Measurements from ENCODE around the gene PPT2. TPM values are rescaled to one million over a fixed set of nuclear protein-coding genes. Genes with fewer than 3 reads are reported as not detected.

PPT2 gene
- polyA plus RNA-seq, 1 donor = 31.0 TPM

DNA sequence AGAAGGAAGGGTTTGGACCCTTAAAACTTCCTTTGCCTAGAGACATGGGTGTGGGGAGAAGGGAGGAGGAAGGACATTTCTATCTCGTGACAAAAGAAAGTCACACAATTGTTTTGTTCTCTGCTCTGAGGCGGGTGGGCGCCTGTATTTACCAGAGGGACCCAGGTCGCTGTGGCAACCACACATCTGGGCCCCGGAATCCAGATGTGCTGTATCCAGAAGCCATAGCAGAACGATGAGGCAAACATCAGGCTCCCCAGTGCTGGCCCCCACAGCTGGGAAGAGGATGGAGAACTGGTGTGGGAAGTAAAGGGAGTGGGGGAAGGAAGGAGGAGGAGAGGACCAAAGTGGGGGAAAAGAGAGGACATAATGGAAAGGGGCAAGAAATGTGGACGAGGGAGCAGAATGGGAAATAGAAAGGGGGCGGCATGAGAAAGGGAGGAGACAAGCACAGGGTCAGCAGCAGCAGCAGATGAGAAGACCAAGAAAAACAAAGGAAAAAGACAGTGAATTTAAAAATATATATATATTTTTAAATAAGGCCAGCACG, 41.4 kb upstream of the PPT2 start:
- peak overlapping the region; percentile 7 for H3K27ac ChIP-seq (ENCODE audit: low read length)
- H3K36me3 ChIP-seq (ENCODE audit: control insufficient read depth, insufficient read depth, low read length) = peaks cover 23% of the 10 kb centered on the region
- no peak overlapping the region for H3K4me3 ChIP-seq (ENCODE audit: low read length)
- DNase-seq = peak; percentile 43 to 52
- no peaks in the 10 kb centered on the region for H3K9me3 ChIP-seq (ENCODE audit: control insufficient read depth, low read depth, low read length)
- WGBS (ENCODE audit: insufficient coverage, low lambda C conversion rate) = 87% methylated on average over 4 of the region's 9 CpGs
- H3K27me3 ChIP-seq (ENCODE audit: control insufficient read depth, insufficient read depth, low read length) = no peaks in the 10 kb centered on the region
- peaks cover 26% of the 10 kb centered on the region for H3K4me1 ChIP-seq (ENCODE audit: control insufficient read depth, insufficient read depth, low read length)

DNA sequence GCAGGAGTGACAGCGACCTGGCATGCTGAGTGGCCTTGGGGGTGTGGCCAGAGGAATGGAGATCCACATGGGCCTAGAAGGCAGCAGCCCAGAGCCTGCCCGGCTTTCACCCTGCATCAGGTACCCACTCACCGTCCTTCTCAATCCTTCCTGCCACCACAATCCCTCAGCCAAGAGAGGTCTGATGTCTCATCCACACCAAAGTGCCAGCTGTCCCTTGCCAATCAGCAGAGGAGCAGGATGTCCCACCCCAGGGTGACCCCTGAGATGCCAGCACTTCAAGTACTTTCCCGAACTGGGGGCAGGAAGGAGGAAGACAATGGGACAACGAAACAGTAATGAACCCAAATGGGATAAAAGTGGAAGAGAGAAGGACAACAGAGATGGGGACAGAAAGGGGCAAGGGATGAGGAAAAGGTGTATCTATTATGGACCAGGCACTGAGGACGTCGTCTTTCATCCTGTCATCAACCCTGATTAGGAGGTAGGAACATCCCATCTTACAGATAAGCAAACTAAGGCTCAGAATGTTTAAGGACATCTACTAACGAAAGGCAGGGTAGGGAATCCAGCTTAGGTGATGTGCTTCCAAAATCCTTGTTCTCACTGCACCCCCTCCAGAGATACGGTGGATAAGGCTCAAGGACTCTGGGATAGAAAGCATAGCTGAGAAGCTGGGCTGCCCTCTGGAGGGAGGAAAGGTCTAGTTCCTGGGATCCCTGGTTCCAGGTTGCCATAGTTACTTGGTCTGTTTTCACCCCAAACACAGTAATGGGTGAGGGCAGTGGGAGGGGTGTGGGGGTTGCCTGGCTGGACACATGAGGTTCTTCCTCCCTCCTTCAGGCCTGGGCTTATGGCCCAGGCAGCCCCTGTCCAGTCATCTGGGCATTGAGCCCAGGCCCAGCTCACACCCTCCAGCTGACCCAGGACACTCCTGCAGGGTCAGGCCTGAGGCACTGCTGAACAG, 40.3 kb upstream of the PPT2 start:
- WGBS (ENCODE audit: insufficient coverage, low lambda C conversion rate) = 86% methylated on average over 4 of the region's 9 CpGs

DNA sequence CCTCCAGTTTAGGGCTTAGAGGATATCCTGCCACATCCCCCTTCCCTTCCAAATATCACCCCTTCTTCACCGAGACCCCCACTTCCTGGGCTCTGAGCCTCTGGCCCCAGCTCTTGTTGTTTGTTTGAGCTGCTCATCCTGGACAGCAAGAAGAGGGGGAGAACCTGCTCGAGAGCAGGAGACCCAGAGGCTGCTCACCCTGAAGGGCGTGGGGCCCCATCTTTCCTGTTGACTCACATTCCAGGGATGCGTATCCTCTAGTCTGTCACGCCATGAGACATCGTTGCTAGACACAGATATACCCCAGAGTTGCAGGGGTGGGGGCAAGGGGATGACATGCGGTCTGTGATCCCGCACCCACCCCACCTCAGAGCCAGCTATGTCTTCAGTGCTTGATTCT, 39.1 kb upstream of the PPT2 start:
- peaks cover 22% of the 10 kb centered on the region for H3K4me1 ChIP-seq (ENCODE audit: control insufficient read depth, insufficient read depth, low read length)
- DNase-seq = no peak
- no CpG with 5 or more reads among the region's 8 CpGs for WGBS (ENCODE audit: insufficient coverage, low lambda C conversion rate)

More for the DNA sequence above, 40.3 kb upstream of the PPT2 start:
- Histone ChIP-seq H3K36me3 (ENCODE audit: control insufficient read depth, insufficient read depth, low read length) (peaks cover 33% of the 10 kb centered on the region), H3K4me3 (ENCODE audit: low read length) (no peak overlapping the region), H3K4me1 (ENCODE audit: control insufficient read depth, insufficient read depth, low read length) (peaks cover 17% of the 10 kb centered on the region), H3K27me3 (ENCODE audit: control insufficient read depth, insufficient read depth, low read length) (no peaks in the 10 kb centered on the region), H3K27ac (ENCODE audit: low read length) (peak overlapping the region; percentile 5), H3K9me3 (ENCODE audit: control insufficient read depth, low read depth, low read length) (no peaks in the 10 kb centered on the region)
- DNase-seq = peak; percentile 64 to 73

DNA sequence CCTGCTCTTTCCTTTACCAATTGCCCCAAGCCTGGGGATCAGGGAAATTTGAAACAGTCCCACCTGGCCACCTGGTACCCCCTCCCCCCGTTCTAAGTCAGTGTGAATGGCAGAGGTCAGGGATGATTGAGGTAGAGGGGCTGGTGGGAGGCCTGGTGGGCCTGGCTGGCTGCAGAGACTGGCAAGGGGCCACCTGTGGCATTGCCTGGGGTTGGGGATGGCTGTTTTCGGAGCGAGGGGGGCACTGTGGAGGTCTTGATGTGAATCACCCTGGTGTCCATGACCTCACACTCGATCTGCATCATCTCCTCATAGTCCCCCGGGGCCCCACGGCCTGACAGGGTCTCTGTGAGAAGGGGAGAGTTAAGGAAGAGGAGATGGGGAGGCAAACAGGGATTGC, 38.3 kb upstream of the PPT2 start:
- no CpG with 5 or more reads among the region's 6 CpGs for WGBS (ENCODE audit: insufficient coverage, low lambda C conversion rate)

More for the DNA sequence above, 39.1 kb upstream of the PPT2 start:
- no peak overlapping the region for H3K27ac ChIP-seq (ENCODE audit: low read length)
- H3K36me3 ChIP-seq (ENCODE audit: control insufficient read depth, insufficient read depth, low read length) = peaks cover 40% of the 10 kb centered on the region
- H3K27me3 ChIP-seq (ENCODE audit: control insufficient read depth, insufficient read depth, low read length) = no peaks in the 10 kb centered on the region
- H3K9me3 ChIP-seq (ENCODE audit: control insufficient read depth, low read depth, low read length) = no peaks in the 10 kb centered on the region
- no peak overlapping the region for H3K4me3 ChIP-seq (ENCODE audit: low read length)

DNA sequence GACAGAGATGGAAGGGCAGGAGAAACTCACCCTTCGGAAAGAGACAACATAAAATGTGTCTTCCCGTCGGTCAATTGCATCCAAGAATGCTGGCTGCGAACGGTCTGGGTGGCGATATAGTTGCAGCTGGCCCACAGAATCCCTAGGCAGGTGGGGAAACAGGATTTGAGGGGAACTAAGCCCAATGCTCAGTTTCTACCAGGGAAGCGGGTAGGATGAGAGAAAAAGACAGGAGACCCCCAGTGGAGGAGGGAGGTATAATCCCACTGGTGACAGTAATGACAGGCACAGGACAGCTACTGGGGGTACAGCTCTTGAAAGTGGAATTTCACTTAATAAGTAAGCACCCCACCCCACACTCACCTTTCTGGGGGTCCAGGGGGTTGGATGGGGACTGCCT, 37.3 kb upstream of the PPT2 start:
- Histone ChIP-seq H3K36me3 (ENCODE audit: control insufficient read depth, insufficient read depth, low read length) (peaks cover 53% of the 10 kb centered on the region), H3K4me1 (ENCODE audit: control insufficient read depth, insufficient read depth, low read length) (peaks cover 22% of the 10 kb centered on the region), H3K4me3 (ENCODE audit: low read length) (no peak overlapping the region), H3K9me3 (ENCODE audit: control insufficient read depth, low read depth, low read length) (no peaks in the 10 kb centered on the region), H3K27me3 (ENCODE audit: control insufficient read depth, insufficient read depth, low read length) (no peaks in the 10 kb centered on the region), H3K27ac (ENCODE audit: low read length) (no peak overlapping the region)
- DNase-seq = no peak
- whole genome bisulfite sequencing (ENCODE audit: insufficient coverage, low lambda C conversion rate) = no CpG with 5 or more reads among the region's 7 CpGs

More for the DNA sequence above, 38.3 kb upstream of the PPT2 start:
- no peak for DNase-seq
- Histone ChIP-seq H3K36me3 (ENCODE audit: control insufficient read depth, insufficient read depth, low read length) (peaks cover 45% of the 10 kb centered on the region), H3K9me3 (ENCODE audit: control insufficient read depth, low read depth, low read length) (no peaks in the 10 kb centered on the region), H3K4me1 (ENCODE audit: control insufficient read depth, insufficient read depth, low read length) (peaks cover 22% of the 10 kb centered on the region), H3K27ac (ENCODE audit: low read length) (no peak overlapping the region), H3K4me3 (ENCODE audit: low read length) (no peak overlapping the region), H3K27me3 (ENCODE audit: control insufficient read depth, insufficient read depth, low read length) (no peaks in the 10 kb centered on the region)

DNA sequence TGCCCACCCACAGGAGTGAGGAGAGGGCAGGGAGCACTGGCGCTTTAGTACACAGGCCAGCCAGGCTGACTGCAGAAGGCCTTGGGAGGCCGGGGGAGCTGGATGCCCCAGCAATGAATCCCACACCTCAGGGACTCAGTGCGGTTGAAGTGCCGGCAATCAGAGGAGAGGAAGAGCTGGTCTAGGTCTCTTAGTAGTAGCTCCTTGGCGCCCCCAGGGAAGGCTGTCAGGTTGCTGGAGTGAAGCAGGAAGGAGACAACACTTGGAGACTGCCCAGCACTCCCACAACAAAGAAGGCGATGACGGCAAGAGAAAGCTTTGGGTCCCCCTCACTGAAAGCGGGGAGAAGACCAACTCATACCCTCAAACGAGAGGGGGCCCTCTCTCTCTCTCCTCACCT, 36.5 kb upstream of the PPT2 start:
- H3K36me3 ChIP-seq (ENCODE audit: control insufficient read depth, insufficient read depth, low read length) = peaks cover 59% of the 10 kb centered on the region
- no peaks in the 10 kb centered on the region for H3K27me3 ChIP-seq (ENCODE audit: control insufficient read depth, insufficient read depth, low read length)
- WGBS (ENCODE audit: insufficient coverage, low lambda C conversion rate) = no CpG with 5 or more reads among the region's 9 CpGs
- no peaks in the 10 kb centered on the region for H3K9me3 ChIP-seq (ENCODE audit: control insufficient read depth, low read depth, low read length)
- H3K4me3 ChIP-seq (ENCODE audit: low read length) = no peak overlapping the region
- DNase-seq = no peak
- H3K4me1 ChIP-seq (ENCODE audit: control insufficient read depth, insufficient read depth, low read length) = peaks cover 22% of the 10 kb centered on the region
- H3K27ac ChIP-seq (ENCODE audit: low read length) = no peak overlapping the region

DNA sequence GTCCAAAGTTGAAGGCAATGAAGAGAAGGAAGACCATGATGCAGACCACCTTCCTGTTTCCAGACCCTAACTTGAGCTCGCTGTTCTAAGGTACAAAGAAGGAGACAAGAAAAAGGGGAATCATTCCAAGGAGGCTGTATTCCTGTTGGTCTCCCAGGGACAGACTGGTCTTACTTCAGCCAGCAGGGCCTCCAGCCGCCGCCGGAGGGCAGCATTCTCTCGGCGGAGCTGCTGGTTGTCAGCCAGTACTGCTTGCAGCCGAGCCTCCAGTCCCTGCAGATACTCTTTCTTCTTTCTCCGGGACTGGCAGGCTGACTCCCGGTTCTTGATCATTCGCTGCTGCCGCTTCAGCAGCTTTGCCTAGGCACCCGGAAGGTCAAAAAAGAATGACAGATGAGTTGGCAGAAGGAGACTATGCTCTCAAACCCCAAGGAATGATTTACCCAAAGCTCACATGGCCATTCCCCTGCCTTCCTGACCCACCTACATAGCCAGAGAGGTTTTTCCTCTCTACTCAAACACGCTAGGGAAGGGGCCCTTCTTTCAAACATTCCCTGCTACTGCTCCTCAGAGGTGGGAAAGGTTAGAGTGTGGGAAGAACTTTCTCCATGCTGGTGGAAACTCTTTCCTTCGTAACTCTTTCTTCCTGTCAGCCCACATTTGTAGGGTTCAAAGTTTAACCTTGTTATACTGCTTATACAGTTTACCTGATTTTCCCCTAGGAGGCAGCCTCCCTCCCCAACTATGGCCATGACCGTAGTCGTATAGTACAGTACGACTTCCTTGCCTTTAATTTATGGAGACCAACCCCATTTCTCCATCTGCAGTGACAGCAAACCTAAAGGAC, 34.9 kb upstream of the PPT2 start:
- peak overlapping the region; percentile 75 for H3K27ac ChIP-seq (ENCODE audit: low read length)
- DNase-seq = peak; percentile 84 to 87
- H3K27me3 ChIP-seq (ENCODE audit: control insufficient read depth, insufficient read depth, low read length) = no peaks in the 10 kb centered on the region
- peaks cover 67% of the 10 kb centered on the region for H3K36me3 ChIP-seq (ENCODE audit: control insufficient read depth, insufficient read depth, low read length)
- H3K4me1 ChIP-seq (ENCODE audit: control insufficient read depth, insufficient read depth, low read length) = peaks cover 15% of the 10 kb centered on the region
- peak overlapping the region; percentile 7 for H3K4me3 ChIP-seq (ENCODE audit: low read length)
- WGBS (ENCODE audit: insufficient coverage, low lambda C conversion rate) = no CpG with 5 or more reads among the region's 17 CpGs
- H3K9me3 ChIP-seq (ENCODE audit: control insufficient read depth, low read depth, low read length) = no peaks in the 10 kb centered on the region

DNA sequence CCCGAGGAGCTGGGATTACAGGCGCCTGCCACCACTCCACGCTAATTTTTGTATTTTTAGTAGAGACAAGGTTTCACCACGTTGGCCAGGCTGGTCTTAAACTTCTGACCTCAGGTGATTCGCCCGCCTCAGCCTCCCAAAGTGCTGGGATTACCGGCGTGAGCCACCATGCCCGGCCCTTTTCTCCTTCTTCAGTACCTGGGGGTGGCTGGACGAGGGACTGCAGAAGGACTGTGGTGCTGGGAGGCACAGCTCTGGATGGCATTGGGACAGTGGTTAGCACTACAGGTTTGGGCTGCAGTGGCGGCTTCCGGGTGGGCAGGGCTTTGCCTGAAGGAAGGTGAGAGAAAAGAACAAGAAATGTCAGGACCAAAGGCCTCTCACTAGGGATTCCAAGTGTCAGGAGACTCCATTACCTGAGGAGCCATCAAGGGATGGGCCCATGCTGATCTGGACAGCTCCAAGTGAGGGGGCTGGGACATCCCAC, 33.3 kb upstream of the PPT2 start:
- H3K27me3 ChIP-seq (ENCODE audit: control insufficient read depth, insufficient read depth, low read length) = no peaks in the 10 kb centered on the region
- no peak overlapping the region for H3K4me3 ChIP-seq (ENCODE audit: low read length)
- H3K27ac ChIP-seq (ENCODE audit: low read length) = no peak overlapping the region
- no peak for DNase-seq
- peaks cover 73% of the 10 kb centered on the region for H3K36me3 ChIP-seq (ENCODE audit: control insufficient read depth, insufficient read depth, low read length)
- no peaks in the 10 kb centered on the region for H3K9me3 ChIP-seq (ENCODE audit: control insufficient read depth, low read depth, low read length)
- no CpG with 5 or more reads among the region's 12 CpGs for WGBS (ENCODE audit: insufficient coverage, low lambda C conversion rate)
- peaks cover 12% of the 10 kb centered on the region for H3K4me1 ChIP-seq (ENCODE audit: control insufficient read depth, insufficient read depth, low read length)

DNA sequence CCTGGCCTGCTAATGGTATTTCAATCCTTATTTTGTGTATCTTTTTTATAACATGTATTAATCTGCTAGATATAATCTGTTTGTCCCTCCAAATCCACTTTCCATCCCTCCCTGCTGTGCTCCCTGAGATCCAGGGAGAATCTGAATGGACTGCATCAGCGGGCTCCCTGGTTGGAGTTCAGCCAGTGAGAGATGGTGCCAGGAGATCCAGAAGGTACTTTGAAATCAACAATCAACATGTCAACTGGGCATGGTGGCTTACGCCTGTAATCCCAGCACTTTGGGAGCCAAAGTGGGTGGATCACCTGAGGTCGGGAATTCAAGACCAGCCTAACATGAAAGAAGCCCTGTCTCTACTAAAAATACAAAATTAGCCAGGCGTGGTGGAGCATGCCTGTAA, 30.3 kb upstream of the PPT2 start:
- DNase-seq = no peak
- no peaks in the 10 kb centered on the region for H3K27me3 ChIP-seq (ENCODE audit: control insufficient read depth, insufficient read depth, low read length)
- no peak overlapping the region for H3K27ac ChIP-seq (ENCODE audit: low read length)
- peaks cover 56% of the 10 kb centered on the region for H3K36me3 ChIP-seq (ENCODE audit: control insufficient read depth, insufficient read depth, low read length)
- H3K9me3 ChIP-seq (ENCODE audit: control insufficient read depth, low read depth, low read length) = no peaks in the 10 kb centered on the region
- WGBS (ENCODE audit: insufficient coverage, low lambda C conversion rate) = no CpG with 5 or more reads among the region's 4 CpGs
- peaks cover 24% of the 10 kb centered on the region for H3K4me1 ChIP-seq (ENCODE audit: control insufficient read depth, insufficient read depth, low read length)
- no peak overlapping the region for H3K4me3 ChIP-seq (ENCODE audit: low read length)

DNA sequence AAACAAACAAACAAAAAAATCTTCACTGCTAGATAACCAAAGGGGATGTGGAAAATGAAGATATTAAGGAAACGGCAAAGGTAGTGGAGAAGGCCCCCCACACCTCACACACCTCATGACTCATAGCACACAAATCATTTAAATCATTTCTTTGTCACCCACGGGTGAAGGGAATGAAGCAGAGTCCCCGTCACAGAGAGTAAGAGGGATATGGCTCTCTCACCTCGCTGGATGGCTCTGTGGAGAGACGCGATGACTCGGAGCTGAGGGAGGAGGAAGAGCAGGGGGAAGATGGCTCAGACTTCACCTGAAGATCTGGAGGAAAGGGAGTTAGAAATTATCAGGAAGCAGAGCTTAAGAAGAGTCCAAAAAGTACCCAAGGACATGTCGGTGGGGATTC, 27.1 kb upstream of the PPT2 start:
- WGBS (ENCODE audit: insufficient coverage, low lambda C conversion rate) = 20% methylated on average over 2 of the region's 8 CpGs
- DNase-seq = no peak
- H3K4me1 ChIP-seq (ENCODE audit: control insufficient read depth, insufficient read depth, low read length) = peaks cover 24% of the 10 kb centered on the region
- H3K36me3 ChIP-seq (ENCODE audit: control insufficient read depth, insufficient read depth, low read length) = peaks cover 34% of the 10 kb centered on the region
- peak overlapping the region; percentile 97 for H3K4me3 ChIP-seq (ENCODE audit: low read length)
- H3K9me3 ChIP-seq (ENCODE audit: control insufficient read depth, low read depth, low read length) = no peaks in the 10 kb centered on the region
- no peaks in the 10 kb centered on the region for H3K27me3 ChIP-seq (ENCODE audit: control insufficient read depth, insufficient read depth, low read length)
- no peak overlapping the region for H3K27ac ChIP-seq (ENCODE audit: low read length)
